Measurements from ENCODE around the gene MAP2K1. TPM values are rescaled to one million over a fixed set of nuclear protein-coding genes. Genes with fewer than 3 reads are reported as not detected.

MAP2K1 gene
- total RNA-seq, 2 experiments from 2014 or later = 33.8 to 34.7 TPM

DNA sequence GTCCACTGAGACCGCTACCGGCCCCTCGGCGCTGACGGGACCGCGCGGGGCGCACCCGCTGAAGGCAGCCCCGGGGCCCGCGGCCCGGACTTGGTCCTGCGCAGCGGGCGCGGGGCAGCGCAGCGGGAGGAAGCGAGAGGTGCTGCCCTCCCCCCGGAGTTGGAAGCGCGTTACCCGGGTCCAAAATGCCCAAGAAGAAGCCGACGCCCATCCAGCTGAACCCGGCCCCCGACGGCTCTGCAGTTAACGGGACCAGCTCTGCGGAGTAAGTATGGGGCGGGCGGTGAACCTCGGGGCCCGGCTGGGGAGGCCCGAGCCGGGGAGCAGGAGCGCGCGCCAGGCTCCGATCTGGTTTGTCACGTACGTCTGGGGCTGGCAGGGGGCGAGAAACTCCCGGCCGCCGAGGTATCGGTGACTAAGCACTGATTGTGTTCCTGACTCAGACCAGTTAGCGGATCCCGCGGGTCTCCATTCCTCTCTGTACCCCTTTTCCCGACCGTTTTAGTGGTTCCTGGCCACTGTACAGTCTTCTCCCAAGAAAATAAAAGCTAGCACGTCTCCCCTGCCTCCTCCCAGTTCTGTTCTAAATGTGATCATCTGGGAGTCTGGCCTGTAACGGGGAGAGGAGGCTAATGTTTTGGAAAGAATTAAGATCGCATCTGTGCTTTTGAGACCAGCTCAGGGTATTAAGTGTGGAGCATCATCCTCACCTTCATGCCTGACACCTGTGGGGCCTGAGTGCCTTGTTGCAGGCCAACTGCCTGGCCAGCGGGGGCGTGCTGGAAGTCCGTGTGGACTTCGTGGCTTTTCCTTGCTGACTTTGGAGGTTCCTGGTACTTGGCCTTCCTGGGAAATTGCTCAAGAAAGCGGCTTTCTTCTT, 691 bp downstream of the MAP2K1 start:
- H3K27ac ChIP-seq (ENCODE audit: low read depth in 1 of 2, low read length in 2 of 2) = peak overlapping the region; percentile 6 to 66
- peak overlapping the region; percentile 75 for H3K4me3 ChIP-seq (ENCODE audit: low read length)
- Mint-ChIP-seq H3K36me3 (ENCODE audit: low read depth) (peaks cover 22% of the 10 kb centered on the region), H3K4me1 (ENCODE audit: low read depth) (peaks cover 67% of the 10 kb centered on the region), H3K9me3 (no peaks in the 10 kb centered on the region), H3K27ac (peak overlapping the region; percentile 96), H3K4me3 (peak overlapping the region; percentile 99), H3K27me3 (no peaks in the 10 kb centered on the region)
- H3K4me1 ChIP-seq (ENCODE audit: insufficient read depth, low read length) = peaks cover 55% of the 10 kb centered on the region
- H3K27me3 ChIP-seq (ENCODE audit: control insufficient read depth in 1 of 2, insufficient read depth in 2 of 2, low read length in 2 of 2) = no peaks in the 10 kb centered on the region
- H3K9me3 ChIP-seq (ENCODE audit: control insufficient read depth in 1 of 2, insufficient read depth in 1 of 2, low read length in 2 of 2) = no peaks in the 10 kb centered on the region
- intact Hi-C loops (cut with DNase I, micrococcal nuclease) = loop anchor here (2.0 to 10.0 kb wide), 5 partner anchors 15 to 1493 kb away; partner anchors contain the start of gene DIS3L (in 1 of the 2)
- H3K36me3 ChIP-seq (ENCODE audit: insufficient read depth, low read length) = no peaks in the 10 kb centered on the region
- DNase-seq (peak; percentile 41 to 85 (median 62)), ATAC-seq (ENCODE audit: poor library complexity) (peak; percentile 30)
- CTCF ChIA-PET = interaction anchor here (0.8 to 8.2 kb wide), 13 partner anchors 15 to 776 kb away, joined by 3 to 107 read pairs (median 4); partner anchors contain the start of genes INTS14, RPL4, SNAPC5 and TIPIN
- POLR2A ChIA-PET = interaction anchor here (0.6 to 7.0 kb wide), 17 partner anchors 14 to 596 kb away, joined by 3 to 94 read pairs (median 5); partner anchors contain the start of genes DENND4A, DIS3L, RPL4 and SNAPC5
- TF ChIP-seq, protein P1, sequence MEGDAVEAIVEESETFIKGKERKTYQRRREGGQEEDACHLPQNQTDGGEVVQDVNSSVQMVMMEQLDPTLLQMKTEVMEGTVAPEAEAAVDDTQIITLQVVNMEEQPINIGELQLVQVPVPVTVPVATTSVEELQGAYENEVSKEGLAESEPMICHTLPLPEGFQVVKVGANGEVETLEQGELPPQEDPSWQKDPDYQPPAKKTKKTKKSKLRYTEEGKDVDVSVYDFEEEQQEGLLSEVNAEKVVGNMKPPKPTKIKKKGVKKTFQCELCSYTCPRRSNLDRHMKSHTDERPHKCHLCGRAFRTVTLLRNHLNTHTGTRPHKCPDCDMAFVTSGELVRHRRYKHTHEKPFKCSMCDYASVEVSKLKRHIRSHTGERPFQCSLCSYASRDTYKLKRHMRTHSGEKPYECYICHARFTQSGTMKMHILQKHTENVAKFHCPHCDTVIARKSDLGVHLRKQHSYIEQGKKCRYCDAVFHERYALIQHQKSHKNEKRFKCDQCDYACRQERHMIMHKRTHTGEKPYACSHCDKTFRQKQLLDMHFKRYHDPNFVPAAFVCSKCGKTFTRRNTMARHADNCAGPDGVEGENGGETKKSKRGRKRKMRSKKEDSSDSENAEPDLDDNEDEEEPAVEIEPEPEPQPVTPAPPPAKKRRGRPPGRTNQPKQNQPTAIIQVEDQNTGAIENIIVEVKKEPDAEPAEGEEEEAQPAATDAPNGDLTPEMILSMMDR (IDR thresholded peaks at IDR 0.05) = no peak

DNA sequence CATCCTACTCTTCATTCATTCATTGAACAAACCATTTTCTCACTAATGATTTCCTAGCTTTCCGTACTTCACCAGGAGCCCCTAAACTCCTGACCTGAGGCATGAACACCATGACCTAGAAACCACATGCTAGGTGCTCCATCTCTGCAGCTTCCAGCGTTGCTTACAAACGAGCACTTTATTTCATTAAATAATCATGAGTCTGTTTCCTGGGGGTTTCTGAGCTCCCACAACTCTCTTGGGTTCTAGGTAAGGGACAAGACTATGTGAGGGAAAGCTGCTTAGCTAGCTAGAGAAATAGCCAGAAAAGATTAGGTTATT, 1.3 kb downstream of the MAP2K1 start:
- CTCF ChIA-PET = interaction anchor here (0.6 to 8.2 kb wide), 5 partner anchors 15 to 110 kb away, joined by 3 to 107 read pairs (median 9); partner anchors contain the start of gene SNAPC5
- POLR2A ChIA-PET = interaction anchor here (0.6 to 7.0 kb wide), 12 partner anchors 13 to 596 kb away, joined by 3 to 94 read pairs (median 5); partner anchors contain the start of genes DENND4A, RPL4, SNAPC5 and TIPIN
- Histone ChIP-seq H3K36me3 (ENCODE audit: insufficient read depth, low read length) (no peaks in the 10 kb centered on the region), H3K4me3 (ENCODE audit: low read length) (peak overlapping the region; percentile 75), H3K4me1 (ENCODE audit: insufficient read depth, low read length) (peaks cover 61% of the 10 kb centered on the region), H3K9me3 (ENCODE audit: control insufficient read depth in 1 of 2, insufficient read depth in 1 of 2, low read length in 2 of 2) (no peaks in the 10 kb centered on the region), H3K27me3 (ENCODE audit: control insufficient read depth in 1 of 2, insufficient read depth in 2 of 2, low read length in 2 of 2) (no peaks in the 10 kb centered on the region), H3K27ac (ENCODE audit: low read depth in 1 of 2, low read length in 2 of 2) (peak overlapping the region in 1 of 2 donors; percentile 66)
- TF ChIP-seq, protein P1 (IDR thresholded peaks at IDR 0.05) = no peak
- peak overlapping the region; percentile 96 for H3K27ac Mint-ChIP-seq
- peak overlapping the region; percentile 99 for H3K4me3 Mint-ChIP-seq
- peaks cover 70% of the 10 kb centered on the region for H3K4me1 Mint-ChIP-seq (ENCODE audit: low read depth)
- H3K27me3 Mint-ChIP-seq = no peaks in the 10 kb centered on the region
- H3K36me3 Mint-ChIP-seq (ENCODE audit: low read depth) = peaks cover 22% of the 10 kb centered on the region
- ATAC-seq (ENCODE audit: poor library complexity) (no peak), DNase-seq (no peak)
- H3K9me3 Mint-ChIP-seq = no peaks in the 10 kb centered on the region
- intact Hi-C loops (cut with DNase I, micrococcal nuclease) = loop anchor here (5.0 to 10.0 kb wide), 4 partner anchors 34 to 1493 kb away; partner anchors contain the start of gene DIS3L (in 1 of the 2)

DNA sequence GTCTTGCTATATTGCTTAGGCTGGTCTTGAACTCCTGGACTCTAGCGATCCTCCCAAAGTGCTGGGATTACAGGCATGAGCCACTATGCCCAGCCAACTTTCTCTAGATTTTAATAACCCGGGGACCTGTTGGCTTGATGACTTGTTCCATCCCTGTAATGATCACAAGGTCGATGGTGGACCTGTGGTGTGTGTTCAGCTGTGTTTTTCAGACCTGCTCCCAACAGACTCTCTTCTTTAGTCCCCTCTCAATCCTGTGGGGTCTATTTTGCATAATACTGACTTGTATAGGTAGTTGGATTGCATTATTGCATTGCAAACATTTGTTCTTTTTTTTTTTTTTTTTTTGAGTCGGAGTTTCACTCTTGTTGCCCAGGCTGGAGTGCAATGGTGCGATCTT, 1.9 kb downstream of the MAP2K1 start:
- Mint-ChIP-seq H3K4me3 (peak overlapping the region; percentile 99), H3K4me1 (ENCODE audit: low read depth) (peaks cover 76% of the 10 kb centered on the region), H3K27me3 (no peaks in the 10 kb centered on the region), H3K9me3 (no peaks in the 10 kb centered on the region), H3K36me3 (ENCODE audit: low read depth) (peaks cover 22% of the 10 kb centered on the region), H3K27ac (peak overlapping the region; percentile 96)
- Histone ChIP-seq H3K36me3 (ENCODE audit: insufficient read depth, low read length) (no peaks in the 10 kb centered on the region), H3K4me3 (ENCODE audit: low read length) (peak overlapping the region; percentile 75), H3K9me3 (ENCODE audit: control insufficient read depth in 1 of 2, insufficient read depth in 1 of 2, low read length in 2 of 2) (no peaks in the 10 kb centered on the region), H3K27me3 (ENCODE audit: control insufficient read depth in 1 of 2, insufficient read depth in 2 of 2, low read length in 2 of 2) (no peaks in the 10 kb centered on the region), H3K4me1 (ENCODE audit: insufficient read depth, low read length) (peaks cover 67% of the 10 kb centered on the region), H3K27ac (ENCODE audit: low read depth in 1 of 2, low read length in 2 of 2) (peak overlapping the region; percentile 16 to 66)
- DNase-seq = peak in 1 of 14 experiments; percentile 21
- ChIA-PET POLR2A (interaction anchor here (0.6 to 7.0 kb wide), 8 partner anchors 13 to 117 kb away, joined by 3 to 94 read pairs (median 12); partner anchors contain the start of genes RPL4, SNAPC5, TIPIN and ZWILCH), CTCF (interaction anchor here (0.6 to 8.2 kb wide), 3 partner anchors 14 to 110 kb away, joined by 3 to 107 read pairs (median 34); partner anchors contain the start of gene SNAPC5)
- TF ChIP-seq, protein P1 (IDR thresholded peaks at IDR 0.05) = no peak
- no peak for ATAC-seq (ENCODE audit: poor library complexity)
- intact Hi-C loops (cut with DNase I, micrococcal nuclease) = loop anchor here (5.0 to 10.0 kb wide), 4 partner anchors 34 to 1494 kb away; partner anchors contain the start of gene DIS3L (in 1 of the 2)

All from CD4-positive, alpha-beta T cell (primary cell).